ENCODE measurements around the gene C4orf46.
"Not testable (repeated sequence)": the region's sequence is repeated elsewhere in the genome, so short reads cannot be mapped to it uniquely, and the experiment has no call there.

Gene C4orf46

DNA sequence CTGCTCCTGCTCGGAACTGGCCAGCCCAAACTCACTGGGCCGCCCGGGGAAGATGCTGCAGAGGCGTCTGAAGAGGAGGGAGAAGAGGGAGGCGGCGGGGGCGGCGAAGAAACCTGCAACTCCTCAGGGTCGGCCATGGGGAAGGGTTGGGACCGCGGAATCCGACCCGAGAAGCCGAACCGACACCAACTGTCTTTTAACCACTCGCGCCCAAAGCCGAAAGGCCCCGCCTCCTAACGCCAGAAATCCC is at the start of gene C4orf46:
TSS of gene C4orf46 (minus strand) at position 223 of the 250 bp plus-strand sequence. CDS start at position 137, 86 bp downstream.
- no peak for FAIRE-seq

DNA sequence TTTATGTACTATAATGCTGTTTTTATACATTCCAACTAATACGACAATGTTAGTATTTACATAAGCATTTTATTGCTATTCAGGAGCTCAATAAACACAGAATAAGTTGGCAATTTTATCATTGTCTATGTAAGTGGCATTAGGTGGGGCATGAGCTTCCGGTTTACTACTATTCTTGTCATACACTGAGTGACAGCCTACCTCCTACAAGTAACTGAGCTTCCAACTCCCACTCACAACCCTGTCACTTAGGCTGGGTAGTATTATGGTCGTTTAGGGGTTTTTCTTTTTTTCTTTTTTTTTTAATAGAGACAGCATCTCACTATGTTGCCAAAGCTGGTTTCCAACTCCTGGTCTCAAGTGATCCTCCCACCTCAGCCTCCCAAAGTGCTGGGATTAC is 44.1 kb upstream of the C4orf46 start:
- FAIRE-seq, result no peak

DNA sequence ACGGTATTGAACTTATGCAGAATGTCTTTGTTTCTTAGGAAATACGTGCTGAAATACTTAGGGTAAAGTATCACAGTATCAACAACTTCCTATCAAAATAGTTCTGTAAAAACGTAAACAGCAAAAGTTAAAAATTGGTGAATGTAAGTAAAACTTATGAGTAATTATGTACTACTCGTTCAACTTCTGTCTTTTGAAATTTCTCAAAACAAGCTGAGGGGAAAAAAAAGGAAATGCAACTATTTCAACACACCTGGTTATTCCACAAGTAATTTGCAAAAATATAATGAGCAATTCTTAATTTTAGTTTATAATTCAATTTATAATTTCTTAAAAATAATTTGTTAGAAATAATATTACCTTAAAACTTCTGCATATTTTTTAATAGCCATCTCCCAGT is 43.2 kb upstream of the C4orf46 start:
- FAIRE-seq, result no peak

DNA sequence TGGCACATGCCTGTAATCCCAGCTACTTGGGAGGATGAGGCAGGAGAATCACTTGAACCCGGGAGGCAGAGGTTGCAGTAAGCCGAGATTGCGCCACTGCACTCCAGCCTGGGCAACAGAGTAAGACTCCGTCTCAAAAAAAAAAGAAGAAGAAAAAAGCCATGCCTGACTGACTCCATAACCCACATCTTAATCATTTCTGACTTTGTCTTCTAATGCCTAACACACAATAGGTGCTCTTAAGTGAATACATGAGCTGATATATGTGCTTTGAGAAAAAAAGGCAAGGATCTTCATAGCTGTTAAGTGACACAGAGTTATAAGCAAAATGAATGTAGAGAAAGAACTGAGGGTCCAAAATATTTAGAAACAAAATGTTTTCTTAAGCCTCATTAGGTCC is 40.9 kb upstream of the C4orf46 start:
- FAIRE-seq, result not testable (repeated sequence)

DNA sequence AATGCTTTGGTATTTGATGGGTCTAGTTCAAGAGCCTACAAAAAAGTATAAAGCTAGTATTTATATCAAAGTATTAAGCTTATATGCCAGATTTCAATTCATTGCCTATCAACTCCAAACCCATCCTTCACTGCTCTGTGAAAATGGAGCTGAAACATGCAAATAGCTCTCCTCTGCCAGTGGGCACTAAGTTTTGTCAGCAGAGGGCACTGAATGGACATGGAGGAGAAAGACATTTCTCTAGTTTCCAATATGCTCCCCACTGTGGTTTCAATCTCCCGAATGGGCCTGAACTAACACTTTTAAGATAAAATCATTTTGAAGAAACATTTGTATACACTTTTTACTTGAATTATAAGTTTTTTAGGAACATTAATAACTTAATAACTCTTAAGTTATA is 39.1 kb upstream of the C4orf46 start:
- FAIRE-seq, result no peak

DNA sequence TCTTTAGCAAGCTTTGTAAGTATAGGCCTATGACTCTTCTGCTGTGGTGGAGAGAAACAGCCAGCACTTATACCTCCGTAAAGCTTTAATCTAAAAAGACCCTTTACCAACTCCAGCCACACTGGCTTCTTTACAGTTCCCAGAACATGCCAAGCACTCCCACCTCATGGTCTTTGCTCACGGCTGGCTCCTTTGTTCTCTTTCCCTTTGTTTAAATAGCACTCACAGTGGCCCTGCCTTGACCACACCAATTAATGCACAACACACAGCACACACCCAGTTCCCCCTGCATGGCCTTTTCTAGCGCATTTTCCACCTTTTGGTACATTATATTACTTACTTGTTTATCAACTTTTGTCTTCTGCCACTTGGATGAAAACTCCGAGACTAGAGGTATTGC is 32.6 kb upstream of the C4orf46 start:
- FAIRE-seq, result no peak

DNA sequence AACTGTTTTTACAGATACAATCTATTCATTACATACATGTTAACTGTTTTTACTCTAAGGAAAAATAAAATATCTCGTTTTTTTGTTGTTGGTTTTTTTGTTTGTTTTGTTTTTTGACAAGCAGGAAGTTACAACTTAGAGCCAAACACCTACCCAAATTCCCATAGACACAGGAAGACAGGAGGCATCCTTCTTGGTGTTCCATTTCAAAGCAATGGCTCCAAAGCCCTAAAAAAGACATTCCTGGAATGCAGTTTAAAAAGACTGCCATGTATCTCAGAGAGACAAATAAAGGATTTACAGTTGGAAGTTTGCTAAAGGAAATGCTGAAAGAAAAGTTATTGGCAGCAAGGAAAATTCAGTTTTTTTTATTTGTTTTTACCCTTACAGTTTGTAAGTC is 17.1 kb upstream of the C4orf46 start:
- no peak for FAIRE-seq

DNA sequence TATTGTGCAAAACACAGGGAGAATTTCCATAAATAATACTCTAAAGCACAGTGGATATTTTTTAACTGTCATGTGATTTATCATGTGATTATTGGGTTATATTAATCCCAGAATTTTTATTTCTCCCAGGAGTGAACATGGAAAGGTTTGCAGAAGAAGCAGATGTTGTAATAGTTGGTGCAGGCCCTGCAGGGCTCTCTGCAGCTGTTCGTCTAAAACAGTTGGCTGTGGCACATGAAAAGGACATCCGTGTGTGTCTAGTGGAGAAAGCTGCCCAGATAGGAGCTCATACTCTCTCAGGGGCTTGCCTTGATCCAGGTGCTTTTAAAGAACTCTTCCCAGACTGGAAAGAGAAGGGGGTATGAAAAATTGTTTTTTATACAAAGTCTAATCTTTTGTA is 10.4 kb upstream of the C4orf46 start:
- no peak for FAIRE-seq

DNA sequence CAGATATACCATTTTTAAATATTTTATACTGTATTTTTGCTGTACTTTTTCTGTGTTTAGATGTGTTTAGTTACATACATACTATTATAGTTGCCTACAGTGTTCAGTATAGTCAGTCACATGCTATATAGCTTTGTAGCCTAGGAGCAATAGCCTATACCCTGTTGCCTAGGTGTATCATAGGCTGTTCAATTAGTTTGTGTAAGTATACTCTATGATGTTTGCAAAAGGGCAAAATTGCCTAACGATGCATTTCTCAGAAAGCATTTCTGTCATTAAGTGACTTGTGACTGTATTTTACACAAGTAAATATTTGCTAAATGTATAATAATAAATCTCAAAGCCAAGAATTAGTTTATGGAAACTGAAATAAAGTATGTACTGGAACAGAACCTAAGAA is 9.9 kb upstream of the C4orf46 start:
- FAIRE-seq, result no peak

DNA sequence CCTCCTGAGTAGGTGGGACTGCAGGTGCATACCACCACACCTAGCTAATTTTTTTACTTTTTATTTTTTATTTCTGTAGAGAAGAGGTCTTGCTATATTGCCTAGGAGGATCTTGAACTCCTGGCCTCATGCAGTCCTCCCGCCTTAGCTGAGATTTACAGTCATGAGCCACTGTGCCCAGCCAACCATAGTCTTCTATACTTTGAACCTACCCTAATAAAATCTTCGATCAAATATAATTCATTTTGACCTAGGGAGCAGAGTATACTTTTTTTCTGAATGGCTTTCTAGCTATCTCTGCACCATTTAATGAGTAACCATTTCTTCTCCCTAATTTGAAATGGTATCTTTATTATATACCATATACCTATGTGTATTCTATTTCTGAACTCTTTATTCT is 7.1 kb upstream of the C4orf46 start:
- no peak for FAIRE-seq

DNA sequence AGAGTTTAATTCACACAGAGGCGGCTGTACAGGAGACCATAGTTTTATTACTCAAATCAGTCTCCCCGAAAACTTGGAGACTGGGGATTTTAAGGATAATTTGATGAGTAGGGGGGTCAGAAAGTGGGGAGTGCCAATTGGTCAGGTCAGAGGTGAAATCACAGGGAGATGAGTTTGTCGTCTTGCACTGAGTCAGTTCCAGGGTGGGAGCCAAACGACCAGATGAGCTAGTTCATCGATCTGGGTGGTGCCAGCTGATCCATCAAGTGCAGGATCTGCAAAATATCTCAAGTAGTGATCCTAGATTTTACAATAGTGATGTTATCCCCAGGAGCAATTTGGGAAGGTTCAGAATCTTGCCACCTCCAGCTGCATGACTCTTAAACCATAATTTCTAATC is 4.4 kb upstream of the C4orf46 start:
- FAIRE-seq, result no peak

DNA sequence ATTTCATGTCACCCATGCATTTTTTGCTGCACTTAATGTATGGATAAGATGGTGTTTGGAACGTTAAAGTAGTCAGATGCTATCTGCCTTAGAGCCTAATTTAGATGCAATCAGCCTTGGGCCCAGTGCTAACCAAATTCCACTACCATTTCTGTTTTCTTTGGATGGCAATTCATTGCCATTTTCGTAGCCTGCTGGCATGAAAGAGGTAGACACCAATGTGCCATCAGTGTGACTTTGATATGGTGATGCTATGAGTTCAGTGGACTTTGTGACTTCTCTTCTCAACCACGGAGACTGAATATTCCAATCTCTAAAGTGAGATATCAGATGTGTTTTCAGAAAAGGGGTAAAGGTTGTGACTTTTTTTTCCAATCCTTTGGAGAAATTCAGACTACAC is 1.9 kb upstream of the C4orf46 start:
- FAIRE-seq, result no peak

DNA sequence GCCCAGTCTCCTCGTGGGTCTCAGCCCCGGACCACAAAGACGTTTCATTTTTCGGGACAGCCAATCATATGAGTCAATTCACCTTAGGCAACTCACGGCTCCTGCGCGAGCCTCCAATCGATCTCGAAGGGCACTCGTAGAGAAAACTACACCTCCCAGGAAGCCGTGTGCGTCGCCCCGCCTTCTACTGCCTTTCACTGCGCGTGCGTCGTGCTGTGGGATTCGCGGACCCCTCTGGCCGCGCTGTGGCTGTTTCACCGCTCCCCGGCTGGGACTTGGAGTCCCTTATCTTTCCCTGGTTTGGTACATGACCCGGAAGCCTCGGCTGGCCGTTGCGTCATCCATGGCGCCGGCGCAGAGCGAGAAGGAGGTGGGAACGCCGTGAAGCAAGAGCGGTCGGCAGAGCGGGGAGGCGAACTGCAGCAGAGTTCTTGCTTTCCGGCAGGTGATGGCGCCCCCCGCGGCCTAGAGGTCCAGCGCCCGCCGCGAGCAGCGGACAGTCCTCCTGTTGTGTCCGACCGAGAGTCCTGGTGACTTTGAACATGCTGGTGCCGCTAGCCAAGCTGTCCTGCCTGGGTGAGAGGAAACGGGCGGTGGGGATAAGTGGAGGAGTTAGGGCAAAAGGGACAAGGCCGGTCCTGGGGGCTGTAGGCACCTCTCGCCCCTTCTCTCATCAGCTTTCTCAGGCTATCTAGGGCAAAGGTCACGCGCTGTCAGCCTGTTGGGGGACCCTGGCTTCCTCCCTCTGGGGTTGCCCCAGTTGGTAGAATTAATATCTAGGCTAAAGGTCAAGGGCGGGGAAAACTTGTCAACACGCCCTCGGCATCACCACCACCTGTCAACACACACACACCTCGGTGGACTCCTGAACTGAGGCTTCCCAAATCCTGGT is 474 bp upstream of the C4orf46 start, which contains the start of gene ETFDH:
TSS of gene ETFDH (plus strand) at position 382 of the 892 bp plus-strand sequence. CDS start at position 543, 161 bp downstream.
- FAIRE-seq, result peak; percentile 77

DNA sequence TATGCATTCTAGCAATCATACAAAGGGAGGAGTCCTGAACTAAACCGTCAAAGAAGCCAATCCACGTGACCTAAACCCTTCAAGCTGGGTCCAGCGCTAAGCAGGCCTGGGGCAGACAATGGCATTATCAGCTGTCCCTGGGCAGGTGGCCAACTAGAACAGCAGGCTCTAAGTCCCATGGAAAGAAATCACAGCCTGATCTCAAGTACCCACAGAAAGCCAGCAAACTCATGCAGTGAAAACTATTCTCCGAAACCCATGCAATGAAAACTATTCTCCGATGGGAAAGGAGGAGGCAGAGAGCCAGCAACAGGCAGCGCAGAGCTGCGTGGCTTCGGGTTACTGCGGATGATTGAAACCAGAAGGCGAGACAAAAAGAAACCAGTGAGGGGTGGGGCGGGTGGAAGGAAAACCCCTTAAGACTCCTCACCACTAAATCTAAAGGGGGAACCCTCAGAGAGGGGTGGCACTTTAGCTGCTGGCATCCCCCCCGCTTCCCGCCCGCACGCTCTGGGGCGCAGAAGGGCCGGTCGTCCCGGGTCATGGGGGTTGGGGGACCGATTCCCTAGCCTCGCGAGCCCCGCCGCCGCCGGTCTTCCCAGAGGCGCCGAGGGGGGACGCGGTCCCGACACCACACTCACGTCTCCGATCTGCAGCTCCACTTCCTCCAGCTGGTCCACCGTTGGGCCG is 567 bp downstream of the C4orf46 start:
- no peak for FAIRE-seq

DNA sequence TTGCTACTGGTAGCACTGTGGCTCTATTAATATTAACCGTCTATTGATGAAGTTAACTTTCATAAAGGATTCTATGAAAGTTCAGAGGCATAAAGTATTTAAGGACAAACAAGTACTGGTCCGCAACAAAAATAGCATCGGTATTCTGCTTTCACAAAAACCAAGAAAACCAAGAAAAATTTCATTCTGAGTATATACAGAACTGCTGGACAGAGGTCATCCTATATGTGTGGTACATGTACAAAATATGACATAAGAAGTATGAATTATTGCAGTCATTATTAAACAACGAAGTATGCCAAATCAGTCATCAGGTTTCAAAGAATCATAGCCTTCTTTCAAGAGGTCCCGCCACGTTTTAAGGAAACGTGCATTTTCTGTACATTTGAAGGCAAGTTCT is 2.4 kb downstream of the C4orf46 start:
- no peak for FAIRE-seq

DNA sequence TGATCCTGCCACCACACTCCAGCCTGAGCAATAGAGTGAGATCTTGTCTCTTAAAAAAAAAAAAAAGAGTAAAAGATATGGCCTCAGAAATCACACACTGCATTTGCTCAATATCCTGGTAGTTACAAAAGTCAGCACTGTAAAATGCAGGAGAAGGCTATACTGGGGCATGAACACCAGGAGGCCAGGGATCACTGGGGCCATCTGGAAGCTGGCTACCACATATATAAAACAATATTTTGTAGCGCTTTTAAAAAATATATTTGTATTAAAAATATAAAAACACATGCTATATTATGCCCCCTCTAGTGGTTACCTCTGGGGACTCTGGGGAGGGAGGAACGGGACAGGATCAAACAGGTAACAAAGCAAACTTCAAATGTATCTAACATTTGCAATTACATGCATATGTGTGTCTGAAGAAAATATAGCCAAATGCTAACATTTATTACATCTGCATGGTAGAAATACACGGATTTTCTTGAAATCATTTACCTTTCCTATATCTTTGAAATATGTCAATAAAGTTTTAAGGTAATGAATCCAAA is 4.0 kb downstream of the C4orf46 start:
- no peak for FAIRE-seq

DNA sequence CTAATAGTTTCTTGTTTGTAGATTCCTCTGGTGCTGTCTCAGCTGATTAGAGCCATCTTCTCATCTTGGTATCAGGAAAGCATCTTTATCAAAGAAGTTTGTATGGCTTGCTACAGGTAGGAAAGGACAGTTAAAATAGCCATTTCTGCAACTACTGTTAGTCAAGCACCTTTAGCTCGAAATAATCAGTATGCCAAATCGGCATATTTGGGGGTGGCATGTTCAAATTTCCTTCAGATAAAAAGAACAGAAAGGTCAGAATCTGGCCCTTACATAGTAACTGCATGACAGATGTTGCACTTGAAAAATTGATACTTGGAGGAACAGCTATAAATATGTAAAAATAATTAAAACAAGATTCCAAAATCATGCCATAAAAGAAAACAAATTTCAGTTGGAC is 4.8 kb downstream of the C4orf46 start:
- no peak for FAIRE-seq

DNA sequence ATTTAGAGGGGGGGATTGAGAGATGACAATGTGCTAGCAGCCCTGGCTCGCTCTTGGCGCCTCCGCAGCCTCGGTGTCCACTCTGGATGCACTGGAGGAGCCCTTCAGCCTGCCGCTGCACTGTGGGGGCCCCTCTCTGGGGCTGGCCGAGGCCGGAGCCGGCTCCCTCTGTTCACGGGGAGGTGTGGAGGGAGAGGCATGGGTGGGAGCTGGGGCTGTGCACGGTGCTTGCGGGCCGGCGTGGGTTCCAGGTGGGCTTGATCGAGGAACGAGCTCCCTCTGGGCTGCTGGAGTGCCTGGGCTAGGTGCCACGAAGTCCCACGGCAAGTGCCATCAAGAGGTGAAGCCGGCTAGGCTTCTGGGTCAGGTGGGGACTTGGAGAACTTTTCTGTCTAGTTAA is 6.9 kb downstream of the C4orf46 start:
- no peak for FAIRE-seq

DNA sequence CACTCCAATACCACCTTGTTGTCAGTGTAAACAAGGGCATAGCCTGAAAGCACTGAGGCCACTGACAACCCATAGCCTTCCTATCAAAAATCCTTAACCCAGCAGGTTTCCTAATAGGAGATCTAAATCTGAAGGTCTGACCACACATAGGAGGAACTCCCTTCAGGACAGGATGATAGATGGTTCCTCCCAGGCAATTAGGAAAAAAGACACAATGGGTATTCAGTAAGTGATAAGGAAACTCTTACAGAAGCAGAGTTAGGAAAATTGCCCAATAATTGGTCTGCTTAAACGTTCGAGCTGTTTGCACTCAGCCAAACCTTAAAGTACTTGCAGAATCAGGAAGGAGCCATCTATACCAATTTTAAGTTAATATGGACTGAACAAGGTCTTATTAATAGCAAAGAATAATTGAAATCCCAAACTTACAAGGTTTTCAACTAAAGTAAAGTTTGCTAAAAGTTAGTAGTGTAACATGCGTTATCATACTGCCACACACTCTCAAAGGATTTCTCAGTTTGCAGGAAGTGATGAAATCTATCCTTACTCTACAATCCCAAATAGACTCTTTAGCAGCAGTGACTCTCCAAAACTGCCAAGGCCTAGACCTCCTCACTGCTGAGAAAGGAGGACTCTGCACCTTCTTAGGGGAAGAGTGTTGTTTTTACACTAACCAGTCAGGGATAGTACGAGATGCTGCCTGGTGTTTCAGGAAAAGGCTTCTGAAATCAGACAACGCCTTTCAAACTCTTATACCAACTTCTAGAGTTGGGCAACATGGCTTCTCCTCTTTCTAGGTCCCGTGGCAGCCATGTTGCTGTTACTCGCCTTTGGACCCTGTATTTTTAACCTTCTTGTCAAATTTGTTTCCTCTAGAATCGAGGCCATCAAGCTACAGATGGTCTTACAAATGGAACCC is 7.7 kb downstream of the C4orf46 start:
- not testable (repeated sequence) for FAIRE-seq

DNA sequence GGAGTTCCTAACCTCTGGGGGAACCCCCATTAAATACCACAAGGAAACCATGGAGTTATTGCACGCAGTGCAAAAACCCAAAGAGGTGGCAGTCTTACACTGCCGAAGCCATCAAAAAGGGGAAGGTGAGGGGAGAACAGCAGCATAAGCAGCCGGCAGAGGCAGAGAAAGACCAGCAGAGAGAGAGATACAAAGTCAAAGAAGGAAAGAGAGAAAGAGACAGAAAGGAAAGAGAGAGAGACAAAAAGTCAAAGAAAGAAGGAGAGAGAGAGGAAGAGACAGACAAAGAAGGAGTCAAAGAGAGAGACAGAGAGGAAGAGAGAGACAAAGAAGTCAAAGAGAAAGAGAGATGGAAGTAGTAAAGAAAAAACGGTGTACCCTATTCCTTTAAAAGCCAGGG is 8.4 kb downstream of the C4orf46 start:
- not testable (repeated sequence) for FAIRE-seq

DNA sequence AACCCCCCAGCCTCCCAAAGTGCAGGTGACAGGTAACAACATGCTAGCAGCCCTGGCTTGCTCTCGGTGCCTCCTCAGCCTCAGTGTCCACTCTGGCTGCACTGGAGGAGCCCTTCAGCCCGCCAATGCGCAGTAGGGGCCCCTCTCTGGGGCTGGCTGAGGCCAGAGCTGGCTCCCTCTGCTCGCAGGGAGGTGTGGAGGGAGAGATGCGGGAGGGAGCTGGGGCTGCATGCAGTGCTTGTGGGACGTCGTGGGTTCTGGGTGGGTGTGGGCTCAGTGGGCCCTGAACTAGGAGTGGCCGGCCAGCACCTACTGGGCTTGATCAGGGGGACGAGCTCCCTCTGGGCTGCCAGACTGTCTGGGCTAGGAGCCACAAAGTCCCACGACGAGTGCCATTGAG is 14.4 kb downstream of the C4orf46 start:
- no peak for FAIRE-seq

DNA sequence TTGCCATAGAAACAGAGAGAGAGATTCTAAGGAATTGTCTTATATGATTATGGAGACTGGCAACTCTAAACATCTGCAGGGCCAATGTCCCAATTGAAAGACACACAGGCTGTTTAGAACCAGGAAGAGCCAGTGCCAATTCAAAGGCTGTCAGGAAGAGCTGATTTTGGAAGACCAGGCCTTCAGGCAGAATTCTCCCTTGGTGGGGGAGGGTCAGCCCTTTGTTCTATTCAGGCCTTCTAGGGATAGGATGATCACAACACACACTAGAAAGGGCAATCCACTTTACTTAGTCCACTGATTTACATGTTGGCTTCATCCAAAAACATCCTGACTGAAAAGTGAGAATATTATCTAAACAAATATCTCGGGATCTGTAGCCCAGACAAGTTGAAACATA is 15.2 kb downstream of the C4orf46 start:
- FAIRE-seq, result no peak

DNA sequence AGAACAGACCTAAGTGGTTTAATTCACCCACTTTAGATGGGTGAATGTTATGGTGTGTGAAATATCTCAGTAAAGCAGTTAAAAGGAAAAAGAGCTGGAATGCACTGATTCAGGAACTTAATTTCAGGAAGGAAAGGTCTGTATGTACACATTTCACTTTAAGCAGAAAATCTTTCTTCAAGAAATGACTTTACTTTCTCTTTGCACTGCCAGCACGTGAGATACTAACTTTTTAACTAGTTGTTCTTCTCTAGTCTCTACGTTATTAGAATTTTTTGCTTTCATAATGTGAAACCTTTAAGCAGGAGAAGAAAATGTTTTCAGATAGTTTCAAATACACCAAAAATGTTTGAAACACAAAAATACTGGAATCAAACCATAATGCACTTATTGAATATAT is 18.8 kb downstream of the C4orf46 start:
- FAIRE-seq, result no peak

Measured in colon (tissue), 2 donors.